ENCODE data around the gene GPX5.

The GPX5 gene

DNA sequence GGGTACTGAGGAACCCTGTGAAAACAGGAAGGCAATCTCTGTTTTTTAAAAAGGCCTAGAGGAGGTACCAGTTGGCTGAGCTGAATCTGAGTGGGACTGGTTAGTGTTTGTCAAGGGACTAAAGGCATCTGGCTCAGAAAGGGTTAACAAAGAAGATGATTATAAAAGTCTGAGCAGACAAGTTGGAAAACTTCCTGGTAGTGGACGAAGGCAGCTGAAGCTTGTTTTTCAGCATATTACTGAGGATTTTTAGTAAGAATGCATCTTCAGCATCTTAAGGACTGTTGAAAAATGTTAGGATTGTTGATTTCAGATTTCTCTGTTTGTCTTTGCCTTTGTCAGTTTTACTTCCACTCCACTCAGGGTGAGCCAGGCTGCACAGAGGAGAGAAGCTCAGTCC, 5.1 kb downstream of the GPX5 start:
- H3K14ac ChIP-seq (ENCODE audit: low read length) = no peak overlapping the region
- DNase-seq (ENCODE audit: low spot score) = no peak
- no peak overlapping the region for H3K4ac ChIP-seq (ENCODE audit: low read length)
- H3K27me3 ChIP-seq (ENCODE audit: control insufficient read depth in 3 of 3, insufficient read depth in 3 of 3, low read depth in 1 of 3, low read length in 3 of 3) = peaks cover 0 to under 1% (median 0%) of the 10 kb centered on the region in 3 experiments
- no peak overlapping the region for H3K18ac ChIP-seq (ENCODE audit: low read length)
- WGBS, 2 donors (ENCODE audit: extremely low coverage in 2 of 2, insufficient read length in 2 of 2, insufficient replicate concordance in 1 of 2) = no CpG with 5 or more reads among the region's 1 CpG
- no peaks in the 10 kb centered on the region for H3K9me3 ChIP-seq (replicated peaks in 1 of 2; ENCODE audit: control insufficient read depth in 2 of 2, insufficient read depth in 1 of 2, low read depth in 1 of 2, low read length in 2 of 2)
- peak overlapping the region; percentile 53 for H2AFZ ChIP-seq (ENCODE audit: low read length)
- H2AK5ac ChIP-seq (ENCODE audit: low read depth, low read length) = no peak overlapping the region
- no peak overlapping the region for H2BK5ac ChIP-seq (ENCODE audit: low read length)
- H3K27ac ChIP-seq (replicated peaks; ENCODE audit: low read length) = no peak overlapping the region
- no peak overlapping the region for H4K91ac ChIP-seq (ENCODE audit: low read depth, low read length, poor library complexity)
- no peak overlapping the region for H3K23ac ChIP-seq (ENCODE audit: low read depth, low read length, poor library complexity)
- H3K4me3 ChIP-seq (ENCODE audit: low read length in 2 of 2) = no peak overlapping the region
- no peak overlapping the region for H3K9ac ChIP-seq (ENCODE audit: low read depth, low read length, poor library complexity)
- H3K79me1 ChIP-seq (ENCODE audit: low read depth, low read length) = no peaks in the 10 kb centered on the region
- no peak overlapping the region for H2BK12ac ChIP-seq (ENCODE audit: low read length)
- H3K4me2 ChIP-seq (ENCODE audit: insufficient read depth, low read length, poor library complexity, severe bottlenecking) = no peak overlapping the region
- H2BK15ac ChIP-seq (ENCODE audit: low read length) = no peak overlapping the region
- peaks cover 2 to 3% of the 10 kb centered on the region in 2 donors for H3K4me1 ChIP-seq (ENCODE audit: control insufficient read depth in 2 of 2, insufficient read depth in 1 of 2, low read depth in 1 of 2, low read length in 2 of 2)
- H4K8ac ChIP-seq (ENCODE audit: low read depth, low read length) = no peak overlapping the region
- H3K36me3 ChIP-seq (replicated peaks in 1 of 2; ENCODE audit: control insufficient read depth in 2 of 2, insufficient read depth in 2 of 2, low read length in 2 of 2) = no peaks in the 10 kb centered on the region
- H2BK120ac ChIP-seq (ENCODE audit: low read depth, low read length) = no peak overlapping the region

DNA sequence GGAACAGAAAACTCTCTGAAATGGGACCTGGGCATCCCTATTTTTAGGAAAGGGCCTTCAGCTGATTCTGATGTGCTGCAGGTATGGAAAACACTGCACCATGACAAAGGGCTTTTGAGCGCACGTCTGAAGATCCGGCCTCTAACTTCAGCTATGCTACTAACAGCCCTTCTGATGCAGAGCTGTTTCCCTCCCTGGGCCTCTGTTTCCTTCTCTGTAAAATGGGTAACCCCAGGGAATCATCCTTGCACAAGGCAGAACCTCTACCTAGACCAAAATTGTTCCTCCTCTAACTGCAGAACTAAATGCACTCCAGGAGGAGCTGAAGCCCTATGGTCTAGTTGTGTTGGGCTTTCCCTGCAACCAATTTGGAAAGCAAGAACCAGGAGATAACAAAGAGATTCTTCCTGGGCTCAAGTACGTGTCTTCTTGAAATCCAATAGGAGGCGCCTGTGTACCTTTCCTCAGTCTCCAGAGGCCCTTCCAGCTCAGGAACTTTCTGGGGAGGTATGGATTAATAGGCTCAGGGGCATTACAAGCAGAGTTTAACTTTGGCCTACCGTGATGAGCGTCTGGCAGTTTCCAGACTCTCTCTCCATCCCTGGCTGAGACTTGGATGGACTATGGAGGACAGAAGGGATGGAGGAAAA, 5.9 kb downstream of the GPX5 start:
- Histone ChIP-seq H4K8ac (ENCODE audit: low read depth, low read length) (no peak overlapping the region), H3K4me1 (ENCODE audit: control insufficient read depth in 2 of 2, insufficient read depth in 1 of 2, low read depth in 1 of 2, low read length in 2 of 2) (peaks cover 2 to 3% of the 10 kb centered on the region in 2 donors), H3K18ac (ENCODE audit: low read length) (no peak overlapping the region), H3K4me3 (ENCODE audit: low read length in 2 of 2) (no peak overlapping the region), H3K36me3 (replicated peaks in 1 of 2; ENCODE audit: control insufficient read depth in 2 of 2, insufficient read depth in 2 of 2, low read length in 2 of 2) (no peaks in the 10 kb centered on the region), H3K79me1 (ENCODE audit: low read depth, low read length) (no peaks in the 10 kb centered on the region), H2BK5ac (ENCODE audit: low read length) (no peak overlapping the region), H2BK15ac (ENCODE audit: low read length) (no peak overlapping the region), H3K9ac (ENCODE audit: low read depth, low read length, poor library complexity) (no peak overlapping the region), H3K4ac (ENCODE audit: low read length) (no peak overlapping the region), H3K27ac (replicated peaks; ENCODE audit: low read length) (no peak overlapping the region), H3K27me3 (ENCODE audit: control insufficient read depth in 3 of 3, insufficient read depth in 3 of 3, low read depth in 1 of 3, low read length in 3 of 3) (no peaks in the 10 kb centered on the region), H2AK5ac (ENCODE audit: low read depth, low read length) (no peak overlapping the region), H2AFZ (ENCODE audit: low read length) (no peak overlapping the region), H2BK12ac (ENCODE audit: low read length) (no peak overlapping the region), H3K14ac (ENCODE audit: low read length) (no peak overlapping the region), H3K9me3 (replicated peaks in 1 of 2; ENCODE audit: control insufficient read depth in 2 of 2, insufficient read depth in 1 of 2, low read depth in 1 of 2, low read length in 2 of 2) (no peaks in the 10 kb centered on the region), H4K91ac (ENCODE audit: low read depth, low read length, poor library complexity) (no peak overlapping the region), H3K23ac (ENCODE audit: low read depth, low read length, poor library complexity) (no peak overlapping the region), H3K4me2 (ENCODE audit: insufficient read depth, low read length, poor library complexity, severe bottlenecking) (no peak overlapping the region), H2BK120ac (ENCODE audit: low read depth, low read length) (no peak overlapping the region)
- DNase-seq (ENCODE audit: low spot score) = no peak
- no CpG with 5 or more reads among the region's 7 CpGs for WGBS, 2 donors (ENCODE audit: extremely low coverage in 2 of 2, insufficient read length in 2 of 2, insufficient replicate concordance in 1 of 2)

DNA sequence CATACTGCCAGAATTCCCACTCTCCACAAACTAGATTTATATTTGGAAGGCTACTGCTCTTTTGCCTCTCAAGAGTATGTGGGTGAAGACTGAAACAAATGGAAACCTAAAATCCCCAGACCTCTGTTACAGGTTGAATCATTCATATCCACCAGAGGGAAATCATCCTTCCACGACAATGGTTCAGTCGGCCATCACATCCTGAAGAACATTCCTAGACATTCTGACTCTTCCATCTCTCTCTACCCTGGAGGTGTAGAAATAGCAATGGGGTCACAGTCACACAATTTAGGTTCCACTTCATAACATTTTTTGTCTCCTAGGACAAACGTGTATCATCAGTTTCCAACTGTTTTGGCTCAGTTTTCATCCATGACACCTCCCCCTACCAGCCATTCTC, 8.6 kb downstream of the GPX5 start:
- Histone ChIP-seq H3K9ac (ENCODE audit: low read depth, low read length, poor library complexity) (no peak overlapping the region), H2BK5ac (ENCODE audit: low read length) (no peak overlapping the region), H3K79me1 (ENCODE audit: low read depth, low read length) (no peaks in the 10 kb centered on the region), H2AK5ac (ENCODE audit: low read depth, low read length) (no peak overlapping the region), H2BK12ac (ENCODE audit: low read length) (no peak overlapping the region), H3K36me3 (replicated peaks in 1 of 2; ENCODE audit: control insufficient read depth in 2 of 2, insufficient read depth in 2 of 2, low read length in 2 of 2) (no peaks in the 10 kb centered on the region), H2BK120ac (ENCODE audit: low read depth, low read length) (no peak overlapping the region), H3K27ac (replicated peaks; ENCODE audit: low read length) (no peak overlapping the region), H2BK15ac (ENCODE audit: low read length) (no peak overlapping the region), H3K18ac (ENCODE audit: low read length) (no peak overlapping the region), H3K14ac (ENCODE audit: low read length) (no peak overlapping the region), H3K4ac (ENCODE audit: low read length) (no peak overlapping the region), H3K4me3 (ENCODE audit: low read length in 2 of 2) (no peak overlapping the region), H2AFZ (ENCODE audit: low read length) (no peak overlapping the region), H3K4me2 (ENCODE audit: insufficient read depth, low read length, poor library complexity, severe bottlenecking) (no peak overlapping the region), H3K23ac (ENCODE audit: low read depth, low read length, poor library complexity) (no peak overlapping the region), H3K27me3 (ENCODE audit: control insufficient read depth in 3 of 3, insufficient read depth in 3 of 3, low read depth in 1 of 3, low read length in 3 of 3) (no peaks in the 10 kb centered on the region), H3K4me1 (ENCODE audit: control insufficient read depth in 2 of 2, insufficient read depth in 1 of 2, low read depth in 1 of 2, low read length in 2 of 2) (peaks cover 3 to 6% of the 10 kb centered on the region in 2 donors), H3K9me3 (replicated peaks in 1 of 2; ENCODE audit: control insufficient read depth in 2 of 2, insufficient read depth in 1 of 2, low read depth in 1 of 2, low read length in 2 of 2) (peaks cover 0 to 3% of the 10 kb centered on the region in 2 donors), H4K8ac (ENCODE audit: low read depth, low read length) (no peak overlapping the region), H4K91ac (ENCODE audit: low read depth, low read length, poor library complexity) (no peak overlapping the region)
- DNase-seq (ENCODE audit: low spot score) = no peak
- no CpG with 5 or more reads among the region's 3 CpGs for WGBS, 2 donors (ENCODE audit: extremely low coverage in 2 of 2, insufficient read length in 2 of 2, insufficient replicate concordance in 1 of 2)

DNA sequence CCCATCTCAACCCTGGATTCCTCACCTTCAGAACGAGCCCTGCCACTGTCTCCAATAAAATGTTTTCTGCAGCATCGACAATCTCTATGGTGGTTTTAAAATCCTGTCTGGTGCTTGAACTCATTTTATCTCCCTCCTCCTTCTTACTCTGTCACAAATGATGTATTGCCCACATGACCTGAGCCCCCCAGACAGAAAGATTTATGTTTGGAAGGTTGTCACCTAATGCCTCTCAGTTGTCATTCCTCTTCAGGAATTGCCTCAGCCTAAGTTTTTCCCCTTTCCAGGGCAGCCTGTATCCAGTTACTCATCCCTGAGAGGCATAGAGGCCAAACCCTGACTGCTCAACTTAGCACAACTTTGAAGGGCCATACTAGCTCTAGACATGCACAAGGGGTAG, 9.2 kb downstream of the GPX5 start:
- Histone ChIP-seq H3K4ac (ENCODE audit: low read length) (no peak overlapping the region), H2BK12ac (ENCODE audit: low read length) (no peak overlapping the region), H3K18ac (ENCODE audit: low read length) (peak overlapping the region; percentile 9), H3K9me3 (replicated peaks in 1 of 2; ENCODE audit: control insufficient read depth in 2 of 2, insufficient read depth in 1 of 2, low read depth in 1 of 2, low read length in 2 of 2) (peaks cover 0 to 3% of the 10 kb centered on the region in 2 donors), H4K91ac (ENCODE audit: low read depth, low read length, poor library complexity) (peak overlapping the region; percentile 28), H3K23ac (ENCODE audit: low read depth, low read length, poor library complexity) (no peak overlapping the region), H3K79me1 (ENCODE audit: low read depth, low read length) (no peaks in the 10 kb centered on the region), H2BK120ac (ENCODE audit: low read depth, low read length) (no peak overlapping the region), H3K4me2 (ENCODE audit: insufficient read depth, low read length, poor library complexity, severe bottlenecking) (no peak overlapping the region), H3K9ac (ENCODE audit: low read depth, low read length, poor library complexity) (no peak overlapping the region), H2AK5ac (ENCODE audit: low read depth, low read length) (no peak overlapping the region), H3K4me3 (ENCODE audit: low read length in 2 of 2) (no peak overlapping the region), H2BK15ac (ENCODE audit: low read length) (no peak overlapping the region), H4K8ac (ENCODE audit: low read depth, low read length) (no peak overlapping the region), H3K27ac (replicated peaks; ENCODE audit: low read length) (no peak overlapping the region), H2AFZ (ENCODE audit: low read length) (no peak overlapping the region), H3K14ac (ENCODE audit: low read length) (no peak overlapping the region), H3K4me1 (ENCODE audit: control insufficient read depth in 2 of 2, insufficient read depth in 1 of 2, low read depth in 1 of 2, low read length in 2 of 2) (peaks cover 3 to 6% of the 10 kb centered on the region in 2 donors), H2BK5ac (ENCODE audit: low read length) (no peak overlapping the region), H3K27me3 (ENCODE audit: control insufficient read depth in 3 of 3, insufficient read depth in 3 of 3, low read depth in 1 of 3, low read length in 3 of 3) (no peaks in the 10 kb centered on the region), H3K36me3 (replicated peaks in 1 of 2; ENCODE audit: control insufficient read depth in 2 of 2, insufficient read depth in 2 of 2, low read length in 2 of 2) (no peaks in the 10 kb centered on the region)
- DNase-seq (ENCODE audit: low spot score) = no peak
- WGBS, 2 donors (ENCODE audit: extremely low coverage in 2 of 2, insufficient read length in 2 of 2, insufficient replicate concordance in 1 of 2) = no CpG with 5 or more reads among the region's 2 CpGs

Measured in neuronal stem cell (in vitro differentiated cells).